ENCODE results near the gene CNTNAP2. TPM values are rescaled to one million over a fixed set of nuclear protein-coding genes. Genes with fewer than 3 reads are reported as not detected.

CNTNAP2 gene
- total and polyA plus RNA-seq, 4 donors = 41.3 to 127 (median 67.8) TPM

- no CpG with 5 or more reads among the region's 2 CpGs for WGBS (ENCODE audit: insufficient coverage)
- H3K4me3 ChIP-seq (ENCODE audit: low read depth, low read length) = no peak overlapping the region
- no peaks in the 10 kb centered on the region for H3K27me3 ChIP-seq (ENCODE audit: control insufficient read depth, insufficient read depth, low read length)
- H3K36me3 ChIP-seq (ENCODE audit: control insufficient read depth, insufficient read depth, low read length) = no peaks in the 10 kb centered on the region
- no peak overlapping the region for H3K27ac ChIP-seq (ENCODE audit: low read depth, low read length)
- peaks cover 9% of the 10 kb centered on the region for H3K4me1 ChIP-seq (ENCODE audit: control insufficient read depth, insufficient read depth, low read length)
- no peaks in the 10 kb centered on the region for H3K9me3 ChIP-seq (ENCODE audit: control insufficient read depth, insufficient read depth, low read length)
- peak in 1 of 6 donors; percentile 19 for DNase-seq (ENCODE audit: low read depth in 4 of 6, low spot score in 6 of 6)
Observed at GRCh38 chr7:148151778-148152177, 2035.2 kb downstream of the CNTNAP2 start.

DNA sequence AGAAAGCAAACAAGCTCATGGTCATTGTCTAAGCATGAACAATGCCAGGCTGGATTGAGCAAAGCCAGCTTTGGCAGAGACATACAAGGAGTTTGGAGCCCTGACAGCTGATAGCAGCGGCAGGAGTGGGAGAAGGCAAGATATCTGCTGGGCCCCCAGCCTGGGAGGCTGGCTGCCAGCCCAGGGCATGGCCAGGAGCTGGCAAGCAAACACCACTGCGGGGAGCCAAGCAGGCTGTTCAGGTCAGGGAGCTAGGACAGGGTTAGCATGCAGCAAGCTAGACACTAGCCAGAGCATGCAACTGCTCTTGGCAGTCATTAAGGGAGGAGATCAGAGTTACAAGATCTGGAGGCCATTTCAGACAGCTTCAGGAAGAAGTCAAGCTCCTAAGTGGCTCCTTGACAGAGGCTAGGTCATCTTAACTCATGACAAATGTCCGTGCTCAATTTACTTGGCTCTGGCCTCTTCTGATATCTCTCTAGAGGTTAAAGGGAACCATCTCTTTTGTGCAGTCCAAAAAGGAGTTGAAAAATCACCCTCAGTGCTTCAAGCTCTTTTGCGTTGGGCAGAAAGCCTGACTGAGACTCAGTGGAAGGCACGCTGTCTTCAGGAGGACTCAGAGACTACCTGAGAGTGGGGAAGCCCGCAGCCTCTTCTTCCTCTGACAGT lies 2037.1 kb downstream of the CNTNAP2 start:
- Histone ChIP-seq H3K4me1 (ENCODE audit: control insufficient read depth, insufficient read depth, low read length) (peaks cover 9% of the 10 kb centered on the region), H3K4me3 (ENCODE audit: low read depth, low read length) (peak overlapping the region; percentile 18), H3K27me3 (ENCODE audit: control insufficient read depth, insufficient read depth, low read length) (no peaks in the 10 kb centered on the region), H3K9me3 (ENCODE audit: control insufficient read depth, insufficient read depth, low read length) (no peaks in the 10 kb centered on the region), H3K36me3 (ENCODE audit: control insufficient read depth, insufficient read depth, low read length) (no peaks in the 10 kb centered on the region), H3K27ac (ENCODE audit: low read depth, low read length) (no peak overlapping the region)
- 50% methylated on average over 3 of the region's 6 CpGs for WGBS (ENCODE audit: insufficient coverage)
- peak in 2 of 6 donors; percentile 57 to 62 for DNase-seq (ENCODE audit: low read depth in 4 of 6, low spot score in 6 of 6)

DNA sequence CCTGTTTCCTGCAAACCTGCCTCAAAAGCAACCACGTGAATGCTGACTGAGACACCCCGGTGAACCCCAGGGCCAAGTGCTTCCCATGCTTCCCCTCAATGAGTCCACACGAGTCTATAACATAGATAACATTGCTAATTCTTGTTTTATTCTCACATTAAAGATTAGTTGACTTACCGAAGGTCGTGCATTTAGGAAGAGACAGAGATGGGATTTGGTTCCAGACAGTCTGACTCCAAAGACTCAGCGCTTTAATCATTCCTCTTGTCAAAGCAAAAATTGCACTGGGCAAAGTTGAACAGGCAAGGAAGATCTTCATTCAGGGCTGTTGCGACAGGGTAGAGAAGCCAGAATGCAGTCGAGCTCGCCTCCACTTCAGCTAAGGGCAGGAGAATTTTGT lies 2038.4 kb downstream of the CNTNAP2 start:
- Histone ChIP-seq H3K4me3 (ENCODE audit: low read depth, low read length) (peak overlapping the region; percentile 5), H3K36me3 (ENCODE audit: control insufficient read depth, insufficient read depth, low read length) (no peaks in the 10 kb centered on the region), H3K27ac (ENCODE audit: low read depth, low read length) (no peak overlapping the region), H3K9me3 (ENCODE audit: control insufficient read depth, insufficient read depth, low read length) (no peaks in the 10 kb centered on the region), H3K4me1 (ENCODE audit: control insufficient read depth, insufficient read depth, low read length) (peaks cover 9% of the 10 kb centered on the region), H3K27me3 (ENCODE audit: control insufficient read depth, insufficient read depth, low read length) (no peaks in the 10 kb centered on the region)
- WGBS (ENCODE audit: insufficient coverage) = 90% methylated on average over 5 of the region's 9 CpGs
- no peak for DNase-seq (ENCODE audit: low read depth in 4 of 6, low spot score in 6 of 6)

- 88% methylated on average over 8 of the region's 8 CpGs for WGBS (ENCODE audit: insufficient coverage)
- H3K27me3 ChIP-seq (ENCODE audit: control insufficient read depth, insufficient read depth, low read length) = no peaks in the 10 kb centered on the region
- no peaks in the 10 kb centered on the region for H3K9me3 ChIP-seq (ENCODE audit: control insufficient read depth, insufficient read depth, low read length)
- no peaks in the 10 kb centered on the region for H3K36me3 ChIP-seq (ENCODE audit: control insufficient read depth, insufficient read depth, low read length)
- DNase-seq (ENCODE audit: low read depth in 4 of 6, low spot score in 6 of 6) = no peak
- H3K4me3 ChIP-seq (ENCODE audit: low read depth, low read length) = no peak overlapping the region
- no peak overlapping the region for H3K27ac ChIP-seq (ENCODE audit: low read depth, low read length)
- peaks cover 9% of the 10 kb centered on the region for H3K4me1 ChIP-seq (ENCODE audit: control insufficient read depth, insufficient read depth, low read length)
Observed at GRCh38 chr7:148155826-148156225, 2039.2 kb downstream of the CNTNAP2 start.

DNA sequence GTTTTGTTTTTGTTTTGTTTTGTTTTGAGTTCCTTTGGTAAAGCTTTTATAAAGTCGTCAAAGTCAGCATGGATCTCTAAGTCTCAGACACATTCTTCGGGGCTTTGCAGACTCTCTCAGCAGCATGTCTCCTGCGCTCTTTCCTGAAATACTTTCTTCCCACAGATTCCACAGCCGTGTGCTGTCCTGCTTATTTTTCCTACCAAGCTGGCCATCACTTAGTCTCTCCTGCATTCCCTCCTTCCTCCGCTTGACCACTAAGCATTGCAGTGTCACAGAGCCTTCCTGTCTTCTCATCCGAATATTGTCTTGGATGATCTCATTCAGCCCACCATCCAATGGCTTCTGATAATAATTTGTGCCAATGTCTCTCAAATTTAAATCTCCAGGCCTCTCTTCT lies 2039.6 kb downstream of the CNTNAP2 start:
- H3K36me3 ChIP-seq (ENCODE audit: control insufficient read depth, insufficient read depth, low read length) = no peaks in the 10 kb centered on the region
- H3K9me3 ChIP-seq (ENCODE audit: control insufficient read depth, insufficient read depth, low read length) = no peaks in the 10 kb centered on the region
- no peaks in the 10 kb centered on the region for H3K27me3 ChIP-seq (ENCODE audit: control insufficient read depth, insufficient read depth, low read length)
- H3K4me3 ChIP-seq (ENCODE audit: low read depth, low read length) = no peak overlapping the region
- peaks cover 9% of the 10 kb centered on the region for H3K4me1 ChIP-seq (ENCODE audit: control insufficient read depth, insufficient read depth, low read length)
- WGBS (ENCODE audit: insufficient coverage) = 83% methylated on average over 5 of the region's 6 CpGs
- no peak overlapping the region for H3K27ac ChIP-seq (ENCODE audit: low read depth, low read length)
- no peak for DNase-seq (ENCODE audit: low read depth in 4 of 6, low spot score in 6 of 6)

DNA sequence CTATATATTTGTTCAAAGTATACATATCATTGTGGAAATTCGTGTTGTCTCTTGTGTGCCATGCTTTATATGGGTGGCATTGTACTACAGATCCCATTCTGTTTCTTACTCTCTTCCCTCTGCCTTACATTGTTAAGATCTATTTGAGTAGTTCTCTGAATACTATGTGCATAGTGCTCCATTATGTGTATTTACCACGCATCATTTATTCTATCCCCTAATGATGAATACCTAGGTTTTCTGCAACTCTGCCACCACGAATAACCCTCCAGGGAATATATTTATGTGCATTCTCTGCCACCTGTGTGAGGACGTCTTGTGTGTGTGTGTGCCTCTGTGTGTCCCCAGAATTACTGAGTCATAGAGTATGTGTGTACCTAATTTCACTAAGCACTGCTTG lies 2042.7 kb downstream of the CNTNAP2 start:
- no peaks in the 10 kb centered on the region for H3K9me3 ChIP-seq (ENCODE audit: control insufficient read depth, insufficient read depth, low read length)
- no peaks in the 10 kb centered on the region for H3K27me3 ChIP-seq (ENCODE audit: control insufficient read depth, insufficient read depth, low read length)
- no peaks in the 10 kb centered on the region for H3K36me3 ChIP-seq (ENCODE audit: control insufficient read depth, insufficient read depth, low read length)
- no peaks in the 10 kb centered on the region for H3K4me1 ChIP-seq (ENCODE audit: control insufficient read depth, insufficient read depth, low read length)
- no CpG with 5 or more reads among the region's 4 CpGs for WGBS (ENCODE audit: insufficient coverage)
- no peak overlapping the region for H3K4me3 ChIP-seq (ENCODE audit: low read depth, low read length)
- no peak overlapping the region for H3K27ac ChIP-seq (ENCODE audit: low read depth, low read length)
- DNase-seq (ENCODE audit: low read depth in 4 of 6, low spot score in 6 of 6) = no peak

DNA sequence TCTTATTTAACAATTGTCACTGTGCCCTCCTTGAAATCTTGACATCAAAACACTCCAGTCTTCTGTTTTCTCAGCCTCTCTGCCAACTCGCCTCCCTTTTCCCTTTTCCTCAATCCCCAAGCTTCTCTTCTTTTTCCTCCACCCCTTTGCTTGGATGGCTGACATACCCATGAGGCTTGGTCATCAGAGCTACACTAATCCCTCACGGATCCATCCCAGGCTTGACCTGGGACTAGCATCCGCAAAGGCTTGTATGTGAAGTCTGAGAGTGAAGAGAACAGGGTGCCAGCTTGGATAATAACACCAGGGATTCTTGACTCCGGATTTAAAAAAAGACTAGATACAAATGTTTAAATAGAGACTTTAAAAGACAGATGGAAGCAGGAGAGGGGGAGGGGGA lies 2045.2 kb downstream of the CNTNAP2 start:
- Histone ChIP-seq H3K4me1 (ENCODE audit: control insufficient read depth, insufficient read depth, low read length) (no peaks in the 10 kb centered on the region), H3K4me3 (ENCODE audit: low read depth, low read length) (no peak overlapping the region), H3K27me3 (ENCODE audit: control insufficient read depth, insufficient read depth, low read length) (no peaks in the 10 kb centered on the region), H3K36me3 (ENCODE audit: control insufficient read depth, insufficient read depth, low read length) (no peaks in the 10 kb centered on the region), H3K9me3 (ENCODE audit: control insufficient read depth, insufficient read depth, low read length) (no peaks in the 10 kb centered on the region), H3K27ac (ENCODE audit: low read depth, low read length) (no peak overlapping the region)
- no peak for DNase-seq (ENCODE audit: low read depth in 4 of 6, low spot score in 6 of 6)
- 93% methylated on average over 4 of the region's 4 CpGs for WGBS (ENCODE audit: insufficient coverage)

DNA sequence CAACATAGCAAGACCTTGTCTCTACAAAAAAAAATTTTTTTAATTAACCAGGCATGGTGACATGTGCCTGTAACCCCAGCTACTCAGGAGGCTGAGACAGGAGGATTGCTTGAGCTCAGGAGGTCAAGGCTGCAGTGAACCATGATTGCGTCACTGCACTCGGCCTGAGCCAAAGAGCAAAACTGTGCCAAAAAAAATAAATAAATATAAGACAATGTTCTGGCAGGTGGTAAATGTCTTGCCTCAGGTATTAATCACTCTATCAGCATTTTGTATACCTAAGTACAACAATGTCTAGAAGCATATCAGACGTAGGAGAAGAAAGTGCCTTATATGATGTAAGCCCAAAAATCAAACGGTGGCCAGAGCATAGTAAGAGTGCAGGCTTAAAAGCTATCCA lies 2046.2 kb downstream of the CNTNAP2 start:
- Histone ChIP-seq H3K9me3 (ENCODE audit: control insufficient read depth, insufficient read depth, low read length) (no peaks in the 10 kb centered on the region), H3K27me3 (ENCODE audit: control insufficient read depth, insufficient read depth, low read length) (no peaks in the 10 kb centered on the region), H3K36me3 (ENCODE audit: control insufficient read depth, insufficient read depth, low read length) (no peaks in the 10 kb centered on the region), H3K4me3 (ENCODE audit: low read depth, low read length) (no peak overlapping the region), H3K4me1 (ENCODE audit: control insufficient read depth, insufficient read depth, low read length) (no peaks in the 10 kb centered on the region), H3K27ac (ENCODE audit: low read depth, low read length) (no peak overlapping the region)
- 100% methylated on average over 1 of the region's 4 CpGs for WGBS (ENCODE audit: insufficient coverage)
- DNase-seq (ENCODE audit: low read depth in 4 of 6, low spot score in 6 of 6) = no peak

DNA sequence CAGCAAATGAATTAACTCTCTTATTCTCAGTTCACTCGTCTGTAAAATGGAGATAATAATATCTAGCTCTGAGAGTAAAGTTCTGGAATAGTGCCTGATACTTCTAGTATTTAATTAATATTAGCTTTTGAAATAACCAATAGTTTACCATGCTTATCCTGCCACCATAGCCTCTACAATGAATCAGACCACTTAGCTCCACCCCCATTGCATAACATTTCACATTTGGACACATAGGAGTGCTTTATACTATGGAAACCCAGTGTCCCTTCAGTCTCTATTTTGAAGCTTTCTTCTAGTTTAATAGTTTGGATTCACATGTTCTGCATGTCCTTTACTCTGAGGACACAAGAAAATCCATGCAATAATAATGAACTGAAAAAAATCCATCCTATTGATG lies 2046.6 kb downstream of the CNTNAP2 start:
- Histone ChIP-seq H3K4me1 (ENCODE audit: control insufficient read depth, insufficient read depth, low read length) (no peaks in the 10 kb centered on the region), H3K36me3 (ENCODE audit: control insufficient read depth, insufficient read depth, low read length) (no peaks in the 10 kb centered on the region), H3K4me3 (ENCODE audit: low read depth, low read length) (no peak overlapping the region), H3K27me3 (ENCODE audit: control insufficient read depth, insufficient read depth, low read length) (no peaks in the 10 kb centered on the region), H3K27ac (ENCODE audit: low read depth, low read length) (no peak overlapping the region), H3K9me3 (ENCODE audit: control insufficient read depth, insufficient read depth, low read length) (no peaks in the 10 kb centered on the region)
- DNase-seq (ENCODE audit: low read depth in 4 of 6, low spot score in 6 of 6) = no peak
- WGBS (ENCODE audit: insufficient coverage) = no CpG with 5 or more reads among the region's 1 CpG

DNA sequence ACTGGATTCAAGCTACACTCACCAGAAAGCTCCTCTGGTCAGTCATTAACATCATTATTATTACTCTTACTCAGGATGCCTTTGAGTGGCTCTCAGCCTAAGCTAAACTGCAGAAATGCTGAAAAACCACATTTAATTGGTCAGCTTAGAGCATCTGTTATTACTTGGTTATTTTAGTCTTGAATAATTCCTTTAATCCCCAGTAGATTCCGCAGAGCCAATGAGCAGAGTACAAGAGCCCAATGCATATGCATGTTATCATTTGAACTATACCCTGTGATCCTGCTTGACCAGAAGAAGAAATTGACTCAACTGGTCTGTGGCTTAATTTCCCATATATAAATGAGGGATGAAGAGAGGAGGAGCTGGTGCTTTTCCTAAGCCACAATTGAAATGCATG lies 2056.3 kb downstream of the CNTNAP2 start:
- peaks cover 6% of the 10 kb centered on the region for H3K4me1 ChIP-seq (ENCODE audit: control insufficient read depth, insufficient read depth, low read length)
- H3K9me3 ChIP-seq (ENCODE audit: control insufficient read depth, insufficient read depth, low read length) = no peaks in the 10 kb centered on the region
- no peaks in the 10 kb centered on the region for H3K36me3 ChIP-seq (ENCODE audit: control insufficient read depth, insufficient read depth, low read length)
- WGBS (ENCODE audit: insufficient coverage) = no CpG with 5 or more reads among the region's 1 CpG
- no peak for DNase-seq (ENCODE audit: low read depth in 4 of 6, low spot score in 6 of 6)
- no peak overlapping the region for H3K27ac ChIP-seq (ENCODE audit: low read depth, low read length)
- no peak overlapping the region for H3K4me3 ChIP-seq (ENCODE audit: low read depth, low read length)
- no peaks in the 10 kb centered on the region for H3K27me3 ChIP-seq (ENCODE audit: control insufficient read depth, insufficient read depth, low read length)
